SK-N-SH (cell line): ENCODE data around the gene UBE2D2. TPM values are rescaled to one million over a fixed set of nuclear protein-coding genes. Genes with fewer than 3 reads are reported as not detected.
A peak's percentile ranks its signal among the peaks of the same experiment; 100 is the strongest.

ENCODE experiments used
- CTCF ChIA-PET: fragments of 300-600, 350-600 bp; formaldehyde crosslinking; extraction: SDS; loops from one replicate; lab custom pipeline; 2021; lab: Yijun Ruan, JAX
- POLR2A ChIA-PET: fragments of 350-600 bp; sonication (Branson Sonifier 250); formaldehyde crosslinking; extraction: SDS; loops from one replicate; lab custom pipeline; 2020; ENCODE audit warnings: antibody characterized with exemption, inconsistent platforms; lab: Yijun Ruan, JAX
- DNase-seq: peaks from one replicate; pipeline ENCODE4 v3.0.0; 2012
- H2AFZ ChIP-seq: fragments of 200-600 bp; sonication (generic); 2 replicates; pipeline ENCODE4 v1.8.1; 2016; ENCODE audit warnings: antibody characterized with exemption, mild to moderate bottlenecking, low read depth
- H3F3A ChIP-seq: fragments of 200-600 bp; sonication (generic); replicated peaks from 2 replicates; pipeline ENCODE3; 2016; ENCODE audit warnings: antibody characterized with exemption, mild to moderate bottlenecking; ENCODE audit not compliant: insufficient read depth
- H3K27ac ChIP-seq, 2 experiments: fragments of 200-500 bp in 1 of 2; fragments of 200-600 bp in 1 of 2; sonication (Bioruptor generic) in 1 of 2; sonication (generic), shearing (Covaris generic) in 1 of 2; 2 replicates each; pipeline versions ENCODE4 v1.5.1 to v1.6.1; 2014 to 2016; ENCODE audit warnings: low read depth in 2 of 2, inconsistent platforms in 1 of 2, low read length in 1 of 2, mild to moderate bottlenecking in 1 of 2, mixed read lengths in 1 of 2
- H3K27me3 ChIP-seq: fragments of 200-600 bp; sonication (generic), shearing (Covaris generic); 2 replicates; pipeline ENCODE4 v1.6.1; 2016; ENCODE audit warnings: mixed run types; ENCODE audit not compliant: insufficient read depth
- H3K36me3 ChIP-seq, 2 experiments: fragments of 200-500 bp in 1 of 2; fragments of 200-600 bp in 1 of 2; sonication (Bioruptor generic) in 1 of 2; sonication (generic) in 1 of 2; replicated peaks in 1 of 2; 2 replicates each; pipeline versions ENCODE3 to v1.5.1; 2014 to 2016; ENCODE audit warnings: low read length in 1 of 2, mild to moderate bottlenecking in 1 of 2; ENCODE audit not compliant: insufficient read depth in 2 of 2, control insufficient read depth in 1 of 2
- H3K4me1 ChIP-seq, 2 experiments: fragments of 200-500 bp in 1 of 2; fragments of 200-600 bp in 1 of 2; sonication (Bioruptor generic) in 1 of 2; sonication (generic), shearing (Covaris generic) in 1 of 2; 2 replicates each; pipeline versions ENCODE4 v1.5.1 to v1.6.1; 2014 to 2016; ENCODE audit warnings: low read depth in 1 of 2, low read length in 1 of 2, mixed run types in 1 of 2; ENCODE audit not compliant: insufficient read depth in 2 of 2, control insufficient read depth in 1 of 2
- H3K4me2 ChIP-seq: fragments of 200-600 bp; sonication (generic), shearing (Covaris generic); 2 replicates; pipeline ENCODE4 v1.6.1; 2017; ENCODE audit warnings: mixed run types
- H3K4me3 ChIP-seq, 2 experiments: fragments of 200-500 bp in 1 of 2; fragments of 200-600 bp in 1 of 2; sonication (Bioruptor generic) in 1 of 2; sonication (generic), shearing (Covaris generic) in 1 of 2; 2 replicates each; pipeline versions ENCODE4 v1.5.1 to v1.8.1; 2014 to 2016; ENCODE audit warnings: low read depth in 2 of 2, inconsistent platforms in 1 of 2, low read length in 1 of 2, mild to moderate bottlenecking in 1 of 2, mixed read lengths in 1 of 2, moderate library complexity in 1 of 2
- H3K79me2 ChIP-seq: fragments of 200-600 bp; sonication (generic); 2 replicates; pipeline ENCODE4 v1.8.1; 2017; ENCODE audit warnings: mild to moderate bottlenecking; ENCODE audit not compliant: insufficient read depth
- H3K9ac ChIP-seq: fragments of 200-600 bp; sonication (generic); 2 replicates; pipeline ENCODE4 v1.6.1; 2017; ENCODE audit warnings: mixed run types
- H3K9me2 ChIP-seq: fragments of 200-600 bp; sonication (generic); 2 replicates; pipeline ENCODE4 v1.6.1; 2017; ENCODE audit warnings: mixed run types
- H3K9me3 ChIP-seq: fragments of 200-600 bp; sonication (generic); 2 replicates; pipeline ENCODE4 v1.6.1; 2017; ENCODE audit warnings: mixed run types, mild to moderate bottlenecking, moderate library complexity
- H4K20me1 ChIP-seq: fragments of 200-600 bp; sonication (generic); 2 replicates; pipeline ENCODE4 v1.6.1; 2017; ENCODE audit warnings: mild to moderate bottlenecking, mixed run types; ENCODE audit not compliant: insufficient read depth
- CTCF ChIP-seq: fragments of 200-600 bp; sonication (generic); IDR thresholded peaks from 2 replicates; pipeline ENCODE4 v1.6.1; 2017; ENCODE audit warnings: antibody characterized with exemption, mild to moderate bottlenecking, moderate library complexity
- EP300 ChIP-seq, 2 experiments: IDR thresholded peaks; 2 replicates each; pipeline versions ENCODE4 v1.4.0 to v1.6.1; 2012; ENCODE audit warnings: borderline replicate concordance in 1 of 2, low read depth in 1 of 2, low read length in 1 of 2
- EZH2phosphoT487 ChIP-seq: fragments of 200-600 bp; sonication (generic); IDR thresholded peaks from 2 replicates; pipeline ENCODE4 v1.6.1; 2017; ENCODE audit warnings: low read depth, mixed run types, mild to moderate bottlenecking, antibody characterized with exemption, moderate library complexity, borderline replicate concordance
- FOSL2 ChIP-seq: IDR thresholded peaks from 2 replicates; pipeline ENCODE4 v1.4.0; 2012; ENCODE audit warnings: low read depth, mild to moderate bottlenecking, moderate library complexity, borderline replicate concordance
- GATA2 ChIP-seq: sonication (generic); formaldehyde crosslinking; IDR thresholded peaks from 2 replicates; pipeline ENCODE4 v1.5.0; 2020; ENCODE audit warnings: mild to moderate bottlenecking, missing genetic modification reagents
- JUND ChIP-seq: IDR thresholded peaks from 2 replicates; pipeline ENCODE4 v1.4.0; 2012
- MAX ChIP-seq: IDR thresholded peaks from 2 replicates; pipeline ENCODE4 v1.4.0; 2012; ENCODE audit warnings: low read depth
- MEF2A ChIP-seq: IDR thresholded peaks from 2 replicates; pipeline ENCODE4 v1.4.0; 2012; ENCODE audit warnings: low read depth, borderline replicate concordance
- NFIC ChIP-seq: IDR thresholded peaks from 2 replicates; pipeline ENCODE4 v1.4.0; 2012; ENCODE audit warnings: borderline replicate concordance
- NRF1 ChIP-seq: IDR thresholded peaks from 2 replicates; pipeline ENCODE4 v1.6.1; 2012; ENCODE audit warnings: low read depth, mild to moderate bottlenecking, low read length
- REST ChIP-seq: IDR thresholded peaks from 2 replicates; pipeline ENCODE4 v1.6.1; 2012; ENCODE audit warnings: mild to moderate bottlenecking, low read depth, low read length, moderate library complexity
- RXRA ChIP-seq: IDR thresholded peaks from 2 replicates; pipeline ENCODE4 v1.4.0; 2012; ENCODE audit warnings: low read depth, mild to moderate bottlenecking, borderline replicate concordance
- SMC3 ChIP-seq: IDR thresholded peaks from 2 replicates; pipeline ENCODE4 v1.6.1; 2012; ENCODE audit warnings: low read depth, low read length, improper control_type of control experiment
- TCF12 ChIP-seq: IDR thresholded peaks from 2 replicates; pipeline ENCODE4 v1.4.0; 2012
- USF1 ChIP-seq: IDR thresholded peaks from 2 replicates; pipeline ENCODE4 v1.4.0; 2012; ENCODE audit warnings: low read depth, borderline replicate concordance
- USF2 ChIP-seq: fragments of 150-350 bp; IDR thresholded peaks from 2 replicates; pipeline ENCODE4 v1.6.1; 2017; ENCODE audit warnings: antibody characterized with exemption, low read length, low read depth, borderline replicate concordance
- WGBS: methylation state at CpG from one replicate; pipeline ENCODE4 v1.1.6; 2017; ENCODE audit warnings: low lambda C conversion rate; 5-methylcytosine and 5-hydroxymethylcytosine counted together
- polyA plus RNA-seq, 3 experiments: library from polyadenylated mRNA; depleted of rRNA; stranded (reverse); fragments of >200 nt; gene quantifications; 2 replicates each; pipeline ENCODE4 v1.2.3, GENCODE V29; 2012

Gene UBE2D2
- polyA plus RNA-seq, 1 of the 3 experiments (the other 2 are of a cell fraction) = 24.5 TPM

- 82% methylated on average over 6 of the region's 6 CpGs for WGBS
- POLR2A ChIA-PET = interaction anchor here (1.6 to 2.2 kb wide), 2 partner anchors 75 to 91 kb away, joined by 7 read pairs; partner anchors contain the start of gene DNAJC18
These were observed 47.2 kb upstream of the UBE2D2 start for GRCh38 chr5:139513852-139514485.

GRCh38 chr5:139514486-139514856 lies 46.7 kb upstream of the UBE2D2 start:
- no peaks in the 10 kb centered on the region for H3K79me2 ChIP-seq
- H3K4me1 ChIP-seq = peaks cover 3 to 8% of the 10 kb centered on the region in 2 experiments; a peak in 1 of 4 replicates
- no peaks in the 10 kb centered on the region for H3K36me3 ChIP-seq
- no peak for DNase-seq
- H3K4me2 ChIP-seq = no peak overlapping the region
- CTCF ChIA-PET = interaction anchor here (0.6 to 13.0 kb wide), 18 partner anchors 9 to 197 kb away, joined by 3 to 324 read pairs (median 7); partner anchors contain the start of gene DNAJC18
- H3F3A ChIP-seq = peaks cover 8% of the 10 kb centered on the region
- H3K9ac ChIP-seq = no peak overlapping the region
- H3K27ac ChIP-seq = no peak overlapping the region
- no peak overlapping the region for H3K4me3 ChIP-seq
- H2AFZ ChIP-seq = no peak overlapping the region
- no peaks in the 10 kb centered on the region for H3K9me3 ChIP-seq
- no peaks in the 10 kb centered on the region for H3K27me3 ChIP-seq
- no peaks in the 10 kb centered on the region for H4K20me1 ChIP-seq
- H3K9me2 ChIP-seq = no peaks in the 10 kb centered on the region
- POLR2A ChIA-PET = interaction anchor here (0.7 to 2.2 kb wide), 3 partner anchors 75 to 141 kb away, joined by 3 to 7 read pairs (median 7); partner anchors contain the start of gene DNAJC18
- 81% methylated on average over 2 of the region's 2 CpGs for WGBS
- TF ChIP-seq FOSL2 (no peak), MAX (no peak), REST (no peak), SMC3 (no peak), USF1 (no peak), EP300 (IDR thresholded peaks at IDR 0.05; ENCODE audit: borderline replicate concordance in 1 of 2, low read depth in 1 of 2, low read length in 1 of 2) (no peak), JUND (no peak), MEF2A (no peak), TCF12 (no peak), NFIC (no peak), EZH2phosphoT487 (no peak), GATA2 (CRISPR knock-in tag) (no peak), USF2 (no peak), RXRA (no peak)

More at GRCh38 chr5:139513852-139514485, 47.2 kb upstream of the UBE2D2 start:
- Histone ChIP-seq H4K20me1 (no peaks in the 10 kb centered on the region), H3K79me2 (no peaks in the 10 kb centered on the region), H3K4me3 (no peak overlapping the region), H3F3A (peaks cover 8% of the 10 kb centered on the region), H3K9ac (no peak overlapping the region), H3K4me1 (peaks cover 3 to 8% of the 10 kb centered on the region in 2 experiments; a peak in 1 of 4 replicates), H3K27me3 (no peaks in the 10 kb centered on the region), H3K9me3 (no peaks in the 10 kb centered on the region), H3K9me2 (no peaks in the 10 kb centered on the region), H3K4me2 (no peak overlapping the region), H3K36me3 (no peaks in the 10 kb centered on the region), H2AFZ (peak overlapping the region; percentile 67; the same call in 1 of the 2 replicates), H3K27ac (no peak overlapping the region)
- DNase-seq = no peak
- CTCF ChIA-PET = interaction anchor here (0.6 to 13.0 kb wide), 36 partner anchors 9 to 251 kb away, joined by 3 to 324 read pairs (median 4); partner anchors contain the start of genes DNAJC18, PROB1 and SPATA24
- TF ChIP-seq NRF1 (no peak), CTCF (peak; percentile 4; the same call in 1 of the 2 replicates)
